Neutrophil (primary cell): ENCODE measurements around the gene DNLZ.

Source experiments
- H3K27ac ChIP-seq: fragments of 200-600 bp; sonication (generic); 2 replicates; pipeline ENCODE4 v1.5.1; 2016; ENCODE audit warnings: mild to moderate bottlenecking, moderate library complexity
- H3K27me3 ChIP-seq: fragments of 200-600 bp; sonication (generic); 2 replicates; pipeline ENCODE4 v1.6.0; 2016; ENCODE audit warnings: mild to moderate bottlenecking
- H3K36me3 ChIP-seq: fragments of 200-600 bp; sonication (generic); 2 replicates; pipeline ENCODE4 v1.5.1; 2017
- H3K4me1 ChIP-seq, 2 experiments: fragments of 200-600 bp in 1 of 2; sonication (generic) in 1 of 2; 1 replicate in 1 of 2; 2 replicates in 1 of 2; pipeline versions ENCODE4 v1.5.1 to v1.6.1; 2013 to 2016; ENCODE audit warnings: low read depth in 1 of 2, low read length in 1 of 2, mild to moderate bottlenecking in 1 of 2, moderate library complexity in 1 of 2; ENCODE audit not compliant: control insufficient read depth in 1 of 2, insufficient read depth in 1 of 2
- H3K4me3 ChIP-seq, 2 experiments: fragments of 200-600 bp in 1 of 2; sonication (generic) in 1 of 2; 1 replicate in 1 of 2; 2 replicates in 1 of 2; pipeline ENCODE4 v1.5.1; 2013 to 2016; ENCODE audit warnings: low read depth in 1 of 2, low read length in 1 of 2, mild to moderate bottlenecking in 1 of 2, moderate library complexity in 1 of 2
- H3K9me3 ChIP-seq: fragments of 200-600 bp; sonication (generic); 2 replicates; pipeline ENCODE4 v1.5.1; 2016
- TF ChIP-seq, protein P1 (sequence below): fragments of 200-600 bp; sonication (generic); IDR thresholded peaks from 2 replicates; pipeline ENCODE4 v1.5.1; 2016; ENCODE audit warnings: antibody characterized with exemption

DNLZ gene

DNA sequence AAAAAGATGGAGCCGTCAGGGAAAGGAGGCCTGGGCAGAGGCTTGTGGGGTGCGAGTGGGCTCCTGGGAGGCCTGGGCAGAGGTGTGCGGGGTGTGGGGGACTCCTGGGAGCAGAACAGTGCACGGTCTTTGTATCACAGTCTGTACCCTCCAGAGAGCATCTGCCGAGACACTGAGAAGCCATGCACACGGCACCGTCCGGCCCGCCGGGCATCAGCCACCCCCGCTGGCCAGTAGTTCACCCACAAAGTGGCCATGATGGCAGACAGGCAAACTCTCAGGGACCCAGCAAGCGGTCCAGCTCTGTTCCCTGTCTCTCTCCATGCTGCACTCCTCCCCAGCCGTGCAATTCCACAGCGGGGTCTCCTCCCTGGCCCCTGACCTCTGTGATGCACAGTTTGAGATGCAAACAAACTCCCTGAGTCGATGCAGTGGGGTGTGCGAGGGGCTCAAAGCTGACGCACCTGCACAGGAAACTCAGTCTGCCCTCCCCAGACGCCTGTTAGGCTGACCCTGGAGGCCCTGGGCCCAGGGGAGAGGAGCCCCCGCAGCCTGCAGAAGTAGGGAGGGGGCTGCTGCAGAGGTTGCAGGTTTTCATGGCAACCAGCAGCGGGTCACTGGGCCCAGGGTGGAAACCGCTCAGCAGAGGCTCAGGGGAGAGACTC is 45.3 kb downstream of the DNLZ start:
- H3K27me3 ChIP-seq, result peaks cover 8% of the 10 kb centered on the region
- no peak overlapping the region for H3K4me3 ChIP-seq
- TF ChIP-seq, protein P1, sequence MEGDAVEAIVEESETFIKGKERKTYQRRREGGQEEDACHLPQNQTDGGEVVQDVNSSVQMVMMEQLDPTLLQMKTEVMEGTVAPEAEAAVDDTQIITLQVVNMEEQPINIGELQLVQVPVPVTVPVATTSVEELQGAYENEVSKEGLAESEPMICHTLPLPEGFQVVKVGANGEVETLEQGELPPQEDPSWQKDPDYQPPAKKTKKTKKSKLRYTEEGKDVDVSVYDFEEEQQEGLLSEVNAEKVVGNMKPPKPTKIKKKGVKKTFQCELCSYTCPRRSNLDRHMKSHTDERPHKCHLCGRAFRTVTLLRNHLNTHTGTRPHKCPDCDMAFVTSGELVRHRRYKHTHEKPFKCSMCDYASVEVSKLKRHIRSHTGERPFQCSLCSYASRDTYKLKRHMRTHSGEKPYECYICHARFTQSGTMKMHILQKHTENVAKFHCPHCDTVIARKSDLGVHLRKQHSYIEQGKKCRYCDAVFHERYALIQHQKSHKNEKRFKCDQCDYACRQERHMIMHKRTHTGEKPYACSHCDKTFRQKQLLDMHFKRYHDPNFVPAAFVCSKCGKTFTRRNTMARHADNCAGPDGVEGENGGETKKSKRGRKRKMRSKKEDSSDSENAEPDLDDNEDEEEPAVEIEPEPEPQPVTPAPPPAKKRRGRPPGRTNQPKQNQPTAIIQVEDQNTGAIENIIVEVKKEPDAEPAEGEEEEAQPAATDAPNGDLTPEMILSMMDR, result no peak
- no peaks in the 10 kb centered on the region for H3K9me3 ChIP-seq
- H3K36me3 ChIP-seq, result no peaks in the 10 kb centered on the region
- H3K4me1 ChIP-seq, result no peaks in the 10 kb centered on the region
- H3K27ac ChIP-seq, result no peak overlapping the region

- H3K4me1 ChIP-seq, result no peaks in the 10 kb centered on the region
- H3K36me3 ChIP-seq, result no peaks in the 10 kb centered on the region
- peaks cover 3% of the 10 kb centered on the region for H3K27me3 ChIP-seq
- H3K4me3 ChIP-seq, result no peak overlapping the region
- H3K9me3 ChIP-seq, result no peaks in the 10 kb centered on the region
- no peak overlapping the region for H3K27ac ChIP-seq
- TF ChIP-seq, protein P1, result no peak
Measured at GRCh38 chr9:136317695-136318094, 45.8 kb downstream of the DNLZ start.

- TF ChIP-seq, protein P1, result no peak
- no peaks in the 10 kb centered on the region for H3K36me3 ChIP-seq
- no peaks in the 10 kb centered on the region for H3K9me3 ChIP-seq
- no peak overlapping the region for H3K27ac ChIP-seq
- no peaks in the 10 kb centered on the region for H3K4me1 ChIP-seq
- H3K27me3 ChIP-seq, result no peaks in the 10 kb centered on the region
- no peak overlapping the region for H3K4me3 ChIP-seq
Measured at GRCh38 chr9:136316896-136317676, 46.5 kb downstream of the DNLZ start.

DNA sequence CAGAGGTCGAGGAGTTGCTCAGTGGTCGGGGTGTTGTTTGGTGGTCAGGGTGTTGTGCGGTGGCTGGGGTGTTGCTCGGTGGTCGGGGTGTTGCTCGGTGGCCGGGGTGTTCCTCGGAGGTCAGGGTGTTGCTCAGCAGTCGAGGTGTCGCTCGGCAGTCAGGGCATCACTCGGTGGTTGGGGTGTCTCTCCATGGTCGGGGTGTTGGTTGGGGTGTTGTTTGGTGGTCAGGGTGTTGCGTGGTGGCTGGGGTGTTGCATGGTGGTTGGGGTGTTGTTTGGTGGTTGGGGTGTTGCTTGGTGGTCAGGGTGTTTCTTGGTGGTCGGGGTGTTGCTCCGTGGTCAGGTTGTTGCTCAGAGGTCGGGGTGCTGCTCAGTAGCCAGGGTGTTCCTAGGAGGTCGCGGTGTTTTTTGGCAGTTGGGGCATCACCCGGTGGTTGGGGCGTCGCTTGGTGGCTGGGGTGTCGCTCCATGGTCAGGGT is 47.2 kb downstream of the DNLZ start:
- H3K27ac ChIP-seq, result no peak overlapping the region
- H3K9me3 ChIP-seq, result no peaks in the 10 kb centered on the region

GRCh38 chr9:136314944-136315343 is 48.6 kb downstream of the DNLZ start:
- no peak overlapping the region for H3K27ac ChIP-seq
- H3K9me3 ChIP-seq, result no peaks in the 10 kb centered on the region
- no peaks in the 10 kb centered on the region for H3K36me3 ChIP-seq
- H3K4me3 ChIP-seq, result no peak overlapping the region
- H3K4me1 ChIP-seq, result no peaks in the 10 kb centered on the region
- TF ChIP-seq, protein P1, result no peak
- H3K27me3 ChIP-seq, result peaks cover 18% of the 10 kb centered on the region

More for the DNA sequence above, 47.2 kb downstream of the DNLZ start:
- Histone ChIP-seq H3K27me3 (peaks cover 4% of the 10 kb centered on the region), H3K36me3 (no peaks in the 10 kb centered on the region), H3K4me1 (no peaks in the 10 kb centered on the region), H3K4me3 (no peak overlapping the region)
- TF ChIP-seq, protein P1, result no peak
